Stimulated activated naive CD8-positive, alpha-beta T cell treated with anti-CD3 and anti-CD28 coated beads, Interleukin-15, amount 100 ng/mL, for 72 hours (primary cell): ENCODE results near the gene LTBP2.

ENCODE experiments used
- ATAC-seq: fragments of 150-1000 bp; cut with Tn5 transposase; 2 replicates; pipeline ENCODE4 v1.10.0; 2021; ENCODE audit warnings: mild to moderate bottlenecking, moderate library complexity
- DNase-seq, 2 donors: peaks; one replicate each; pipeline ENCODE4 v3.0.0; 2021 to 2022
- H3K27ac Mint-ChIP-seq, 2 donors: one replicate each; pipeline ENCODE4 v1.8.0; 2022; ENCODE audit warnings: mild to moderate bottlenecking in 2 of 2, mixed read lengths in 2 of 2, moderate library complexity in 2 of 2
- H3K27me3 Mint-ChIP-seq: one replicate; pipeline ENCODE4 v1.8.0; 2022; ENCODE audit warnings: mixed read lengths
- H3K4me1 Mint-ChIP-seq: one replicate; pipeline ENCODE4 v1.8.0; 2022; ENCODE audit warnings: mild to moderate bottlenecking, mixed read lengths
- H3K4me3 Mint-ChIP-seq, 2 donors: one replicate each; pipeline ENCODE4 v1.8.0; 2022; ENCODE audit warnings: mild to moderate bottlenecking in 2 of 2, mixed read lengths in 2 of 2, moderate library complexity in 1 of 2
- H3K9me3 Mint-ChIP-seq, 2 donors: one replicate each; pipeline ENCODE4 v1.8.0; 2022; ENCODE audit warnings: mixed read lengths in 2 of 2

The LTBP2 gene

GRCh38 chr14:74577247-74577947 is 34.6 kb downstream of the LTBP2 start:
- no peak for ATAC-seq
- no peak for DNase-seq
- Mint-ChIP-seq H3K27me3 (peaks cover 58% of the 10 kb centered on the region), H3K27ac (no peak overlapping the region), H3K4me3 (no peak overlapping the region), H3K9me3 (no peaks in the 10 kb centered on the region), H3K4me1 (peaks cover 51% of the 10 kb centered on the region)

DNA sequence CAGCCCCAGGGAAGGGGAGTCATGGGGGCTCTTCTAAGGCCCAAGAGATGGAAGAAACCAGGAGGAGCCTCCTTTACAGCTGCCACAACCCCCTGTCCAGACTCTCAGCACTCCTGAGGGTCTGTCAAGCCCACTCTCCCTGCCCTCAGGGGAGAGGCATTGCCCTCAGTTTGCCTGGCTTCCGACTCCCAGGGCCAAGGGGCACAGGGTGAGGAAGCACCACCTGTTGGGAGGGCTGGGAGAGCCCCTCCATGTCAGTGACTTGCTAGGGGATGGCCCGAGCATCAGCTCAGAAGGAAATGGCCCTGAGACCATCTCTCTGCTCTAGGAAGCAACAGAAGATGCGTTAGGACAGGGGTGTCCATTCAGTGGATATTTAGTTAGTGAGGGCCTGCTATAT is 36.1 kb downstream of the LTBP2 start:
- H3K27me3 Mint-ChIP-seq, result peaks cover 59% of the 10 kb centered on the region
- H3K9me3 Mint-ChIP-seq, result no peaks in the 10 kb centered on the region
- H3K4me1 Mint-ChIP-seq, result peaks cover 63% of the 10 kb centered on the region
- no peak overlapping the region for H3K4me3 Mint-ChIP-seq
- ATAC-seq (no peak), DNase-seq (no peak)
- no peak overlapping the region for H3K27ac Mint-ChIP-seq

DNA sequence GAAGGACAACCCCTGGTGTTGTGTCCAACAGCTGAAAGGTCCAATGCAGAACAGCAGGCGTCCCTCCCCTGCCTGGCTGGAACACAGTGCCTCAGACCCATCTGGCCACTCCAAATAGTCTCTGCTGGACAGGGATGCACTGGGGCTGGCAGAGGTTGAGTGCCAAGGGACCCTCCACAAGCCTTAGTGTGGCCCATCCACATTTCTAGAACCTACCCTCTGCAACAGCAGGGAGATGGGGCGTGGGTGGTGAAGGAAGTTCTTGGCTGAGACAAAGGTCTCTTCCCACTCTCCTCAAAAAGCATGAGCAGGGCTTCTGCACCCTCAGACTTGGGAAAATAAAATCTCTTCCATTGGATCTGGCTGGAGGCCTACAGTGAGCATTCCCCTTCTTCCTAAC is 36.5 kb downstream of the LTBP2 start:
- ATAC-seq (no peak), DNase-seq (no peak)
- Mint-ChIP-seq H3K27ac (no peak overlapping the region), H3K4me1 (peaks cover 61% of the 10 kb centered on the region), H3K9me3 (no peaks in the 10 kb centered on the region), H3K27me3 (peaks cover 60% of the 10 kb centered on the region), H3K4me3 (no peak overlapping the region)

- Mint-ChIP-seq H3K9me3 (no peaks in the 10 kb centered on the region), H3K4me1 (peaks cover 53% of the 10 kb centered on the region), H3K27me3 (peaks cover 68% of the 10 kb centered on the region), H3K27ac (peak overlapping the region in 1 of 2 donors; percentile 90), H3K4me3 (no peak overlapping the region)
- DNase-seq (no peak), ATAC-seq (no peak)
Measured at GRCh38 chr14:74574706-74575105, 37.3 kb downstream of the LTBP2 start.

- Mint-ChIP-seq H3K4me3 (no peak overlapping the region), H3K27me3 (peaks cover 71% of the 10 kb centered on the region), H3K9me3 (no peaks in the 10 kb centered on the region), H3K4me1 (peaks cover 46% of the 10 kb centered on the region), H3K27ac (peak overlapping the region in 1 of 2 donors; percentile 75)
- ATAC-seq (peak; percentile 87), DNase-seq (peak in 1 of 2 donors; percentile 15)
Measured at GRCh38 chr14:74574090-74574433, 38.0 kb downstream of the LTBP2 start.

GRCh38 chr14:74573421-74574089 is 38.5 kb downstream of the LTBP2 start:
- Mint-ChIP-seq H3K27me3 (peaks cover 69% of the 10 kb centered on the region), H3K4me1 (peaks cover 41% of the 10 kb centered on the region), H3K27ac (no peak overlapping the region), H3K4me3 (no peak overlapping the region), H3K9me3 (no peaks in the 10 kb centered on the region)
- ATAC-seq (no peak), DNase-seq (no peak)

- Mint-ChIP-seq H3K4me1 (peaks cover 37% of the 10 kb centered on the region), H3K27ac (no peak overlapping the region), H3K9me3 (no peaks in the 10 kb centered on the region), H3K4me3 (peak overlapping the region in 1 of 2 donors; percentile 16), H3K27me3 (peaks cover 67% of the 10 kb centered on the region)
- ATAC-seq (no peak), DNase-seq (no peak)
Measured at GRCh38 chr14:74572726-74573301, 39.2 kb downstream of the LTBP2 start.

GRCh38 chr14:74571901-74572725 is 39.9 kb downstream of the LTBP2 start:
- peak overlapping the region in 1 of 2 donors; percentile 27 for H3K27ac Mint-ChIP-seq
- ATAC-seq (peak; percentile 14), DNase-seq (no peak)
- H3K4me3 Mint-ChIP-seq, result peak overlapping the region; percentile 10 to 62
- peaks cover 65% of the 10 kb centered on the region for H3K27me3 Mint-ChIP-seq
- peaks cover 37% of the 10 kb centered on the region for H3K4me1 Mint-ChIP-seq
- no peaks in the 10 kb centered on the region for H3K9me3 Mint-ChIP-seq

DNA sequence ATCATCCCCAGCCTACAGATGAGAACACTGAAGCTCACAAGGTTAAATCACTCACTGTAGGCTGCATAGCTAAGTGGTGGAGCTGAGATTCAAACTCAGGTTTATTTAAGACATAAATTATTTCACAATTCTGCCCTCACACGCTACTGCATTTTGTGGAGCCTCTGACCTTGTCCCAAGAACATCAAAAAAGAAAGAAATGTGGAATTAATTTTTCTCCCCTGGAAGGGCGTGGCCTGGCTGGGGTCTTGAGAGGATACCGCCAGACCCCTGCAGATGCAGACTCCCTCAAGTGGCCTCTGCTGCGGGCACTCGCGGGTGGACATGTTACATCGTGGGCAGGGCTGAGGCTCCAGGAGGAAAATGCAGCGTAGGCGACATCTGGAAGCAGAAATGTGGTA is 40.6 kb downstream of the LTBP2 start:
- Mint-ChIP-seq H3K4me3 (no peak overlapping the region), H3K4me1 (peaks cover 37% of the 10 kb centered on the region), H3K9me3 (no peaks in the 10 kb centered on the region), H3K27me3 (peaks cover 59% of the 10 kb centered on the region), H3K27ac (no peak overlapping the region)
- ATAC-seq, result no peak
- no peak for DNase-seq

- Mint-ChIP-seq H3K4me3 (no peak overlapping the region), H3K27me3 (peaks cover 54% of the 10 kb centered on the region), H3K27ac (no peak overlapping the region), H3K4me1 (peaks cover 37% of the 10 kb centered on the region), H3K9me3 (no peaks in the 10 kb centered on the region)
- no peak for ATAC-seq
- DNase-seq, result no peak
Measured at GRCh38 chr14:74570696-74571095, 41.3 kb downstream of the LTBP2 start.

DNA sequence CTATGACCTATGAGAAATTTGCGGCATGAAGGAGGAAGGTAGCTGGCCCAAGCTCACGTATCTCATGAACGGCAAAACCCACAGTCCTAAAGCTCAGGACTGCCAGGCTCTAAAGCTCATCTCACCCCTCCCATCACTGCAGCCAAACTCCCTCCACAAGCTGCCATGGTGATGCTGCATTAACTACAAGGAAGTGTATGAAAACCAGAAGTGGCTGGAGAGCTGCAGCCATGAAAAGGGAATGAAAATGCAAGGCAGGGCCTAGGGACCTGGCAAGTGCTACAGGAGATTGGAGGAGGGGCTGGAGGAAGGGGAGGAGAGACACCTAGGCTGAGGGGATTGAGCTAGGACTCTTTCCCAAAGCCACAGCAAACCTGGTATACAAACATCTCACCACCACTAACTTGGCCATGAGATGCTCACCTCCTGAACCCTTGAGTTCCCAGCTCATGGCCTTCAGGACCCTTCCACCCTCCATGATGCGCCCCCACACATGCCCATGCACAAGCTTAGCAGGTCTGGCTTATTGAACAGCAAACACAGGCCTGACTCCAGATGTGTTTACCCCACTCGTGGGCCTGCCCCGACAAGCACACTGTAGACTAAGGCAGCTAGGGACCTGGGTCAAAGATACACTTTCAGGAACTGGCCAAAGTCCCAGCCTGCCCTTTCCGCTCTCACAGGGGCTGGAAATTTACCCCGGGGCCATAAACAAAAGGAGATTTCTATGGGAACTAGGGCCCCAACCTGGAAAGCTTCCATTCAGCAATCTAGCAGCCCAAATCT is 42.0 kb downstream of the LTBP2 start:
- Mint-ChIP-seq H3K9me3 (no peaks in the 10 kb centered on the region), H3K27me3 (peaks cover 54% of the 10 kb centered on the region), H3K4me1 (peaks cover 37% of the 10 kb centered on the region), H3K4me3 (no peak overlapping the region), H3K27ac (no peak overlapping the region)
- no peak for ATAC-seq
- no peak for DNase-seq

DNA sequence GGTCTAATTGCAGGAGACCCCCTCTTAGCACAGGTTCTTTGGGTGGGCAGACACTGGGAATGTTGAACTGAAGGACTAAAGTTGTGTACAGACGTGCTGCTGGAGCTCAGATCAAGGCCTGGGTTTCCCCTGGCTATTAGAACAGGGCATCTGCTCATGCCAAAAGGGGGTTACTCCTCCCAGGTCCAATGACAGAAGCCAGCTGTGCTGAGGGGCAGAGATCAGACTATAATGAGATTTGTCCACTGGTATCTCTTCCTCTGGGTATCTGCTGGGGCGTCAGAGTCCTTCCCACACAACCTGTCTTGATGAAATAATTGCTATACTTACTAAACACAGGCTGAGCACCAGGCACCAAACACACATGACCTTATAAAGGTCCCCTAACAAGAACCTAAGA is 42.6 kb downstream of the LTBP2 start:
- no peak for DNase-seq
- H3K27ac Mint-ChIP-seq, result no peak overlapping the region
- peaks cover 31% of the 10 kb centered on the region for H3K4me1 Mint-ChIP-seq
- H3K27me3 Mint-ChIP-seq, result peaks cover 52% of the 10 kb centered on the region
- ATAC-seq, result no peak
- no peaks in the 10 kb centered on the region for H3K9me3 Mint-ChIP-seq
- no peak overlapping the region for H3K4me3 Mint-ChIP-seq

DNA sequence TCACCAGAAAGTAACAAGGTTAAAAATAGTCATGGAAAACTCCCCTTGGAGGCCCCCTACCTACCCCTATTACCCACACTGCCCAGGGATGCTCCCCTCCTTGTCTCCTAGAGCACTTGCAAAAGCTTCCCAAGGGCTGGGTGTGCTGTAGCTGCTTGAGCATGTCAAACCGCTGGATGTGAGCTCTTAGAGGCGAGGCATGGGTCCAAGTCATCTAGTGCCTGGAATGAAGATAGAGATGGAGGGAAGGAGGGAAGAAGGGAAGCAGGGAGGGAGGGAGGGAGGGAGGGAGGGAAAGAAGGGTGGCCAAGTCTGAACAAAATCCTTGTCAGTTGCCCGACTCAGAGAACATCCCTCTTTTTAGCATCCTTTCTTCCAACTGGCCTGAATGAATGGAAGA is 43.1 kb downstream of the LTBP2 start:
- ATAC-seq, result no peak
- peaks cover 26% of the 10 kb centered on the region for H3K4me1 Mint-ChIP-seq
- no peak for DNase-seq

GRCh38 chr14:74568380-74568649 is 43.7 kb downstream of the LTBP2 start:
- DNase-seq, result no peak
- no peak for ATAC-seq
- Mint-ChIP-seq H3K27me3 (peaks cover 41% of the 10 kb centered on the region), H3K4me3 (no peak overlapping the region), H3K4me1 (peaks cover 20% of the 10 kb centered on the region), H3K27ac (no peak overlapping the region), H3K9me3 (no peaks in the 10 kb centered on the region)

More for the DNA sequence above, 43.1 kb downstream of the LTBP2 start:
- Mint-ChIP-seq H3K27me3 (peaks cover 47% of the 10 kb centered on the region), H3K27ac (no peak overlapping the region), H3K9me3 (no peaks in the 10 kb centered on the region), H3K4me3 (no peak overlapping the region)

GRCh38 chr14:74567646-74568379 is 44.2 kb downstream of the LTBP2 start:
- Mint-ChIP-seq H3K4me1 (peaks cover 16% of the 10 kb centered on the region), H3K9me3 (no peaks in the 10 kb centered on the region), H3K27ac (no peak overlapping the region), H3K4me3 (no peak overlapping the region), H3K27me3 (peaks cover 36% of the 10 kb centered on the region)
- no peak for DNase-seq
- no peak for ATAC-seq
